COLO668 (cell line): ENCODE data around the gene ZCCHC14.
A peak's percentile ranks its signal among the peaks of the same experiment; 100 is the strongest.
"Not testable (repeated sequence)": the region's sequence is repeated elsewhere in the genome, so short reads cannot be mapped to it uniquely, and the experiment has no call there.

ENCODE experiments used
- DNase-seq: peaks from one replicate; lab custom pipeline; 2025; ENCODE audit not compliant: unreplicated experiment; lab: John Stamatoyannopoulos, UW

Gene ZCCHC14

DNA sequence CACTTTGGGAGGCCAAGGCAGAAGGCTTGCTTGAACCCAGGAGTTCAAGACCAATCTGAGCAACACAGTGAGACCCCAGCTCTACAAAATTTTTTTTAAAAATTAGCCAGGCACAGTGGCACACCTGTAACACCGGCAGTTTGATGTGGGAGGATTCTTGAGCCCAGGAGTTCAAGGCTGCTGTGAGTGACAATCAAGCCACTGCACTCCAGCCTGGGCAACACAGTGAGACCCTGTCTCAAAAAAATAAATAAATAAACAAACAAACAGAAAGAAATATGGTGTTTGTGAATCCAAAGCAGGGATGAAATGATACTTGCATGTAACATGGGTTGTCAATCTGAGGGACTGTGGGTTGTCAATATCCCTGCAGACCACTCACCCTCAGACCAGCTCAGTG, 125.9 kb downstream of the ZCCHC14 start:
- no peak for DNase-seq

DNA sequence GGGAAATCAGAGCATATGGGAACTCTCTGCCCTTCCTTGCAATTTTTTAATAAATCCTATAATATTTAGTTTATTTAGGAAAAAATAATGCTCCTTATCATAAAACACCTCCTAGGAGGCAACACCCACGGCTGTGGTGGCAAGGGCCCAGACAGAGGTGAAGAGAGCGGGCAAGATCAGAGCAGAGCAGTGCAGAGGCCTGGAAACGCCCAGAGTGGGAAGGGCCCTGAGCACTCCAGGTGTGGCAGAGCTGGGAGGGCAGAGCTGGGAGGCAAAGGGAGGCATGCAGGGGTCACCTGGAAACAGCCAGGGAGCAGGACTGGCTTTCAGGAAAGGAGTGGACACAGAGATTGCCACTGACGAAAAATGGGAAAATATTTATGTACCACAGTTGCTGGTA, 126.5 kb downstream of the ZCCHC14 start:
- no peak for DNase-seq

DNA sequence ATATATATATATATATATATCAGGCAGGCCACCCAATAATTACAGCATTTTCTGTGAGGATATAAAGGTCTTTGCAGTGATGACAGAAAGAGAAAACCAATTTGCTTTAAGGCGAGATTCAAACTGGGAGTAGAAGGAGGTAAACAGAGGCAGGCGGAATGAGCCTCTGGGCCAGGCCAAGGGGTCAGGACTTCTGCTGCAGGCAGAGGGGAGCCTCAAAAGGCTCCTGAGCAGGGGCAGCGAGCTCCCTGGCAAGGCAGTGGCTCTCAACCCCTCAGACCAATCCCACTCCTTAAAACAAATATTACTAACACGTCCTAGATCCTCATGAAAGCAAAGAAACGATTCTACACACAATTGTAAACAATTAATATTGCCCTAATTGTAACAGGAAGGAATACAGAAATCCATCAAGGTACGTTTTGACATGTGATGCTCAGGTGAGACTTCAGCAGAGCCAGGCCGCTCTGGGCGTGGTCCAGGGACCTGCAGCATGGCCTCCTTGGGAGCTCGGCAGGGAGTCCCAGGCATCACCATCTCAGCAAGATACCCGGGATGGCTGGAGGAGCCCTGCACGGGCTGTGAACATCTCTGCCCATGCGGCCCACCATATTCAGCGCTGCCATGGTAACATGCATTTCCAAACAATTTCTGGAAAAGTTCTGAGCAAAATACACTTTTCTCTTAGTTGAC, 127.7 kb downstream of the ZCCHC14 start:
- DNase-seq, result no peak

DNA sequence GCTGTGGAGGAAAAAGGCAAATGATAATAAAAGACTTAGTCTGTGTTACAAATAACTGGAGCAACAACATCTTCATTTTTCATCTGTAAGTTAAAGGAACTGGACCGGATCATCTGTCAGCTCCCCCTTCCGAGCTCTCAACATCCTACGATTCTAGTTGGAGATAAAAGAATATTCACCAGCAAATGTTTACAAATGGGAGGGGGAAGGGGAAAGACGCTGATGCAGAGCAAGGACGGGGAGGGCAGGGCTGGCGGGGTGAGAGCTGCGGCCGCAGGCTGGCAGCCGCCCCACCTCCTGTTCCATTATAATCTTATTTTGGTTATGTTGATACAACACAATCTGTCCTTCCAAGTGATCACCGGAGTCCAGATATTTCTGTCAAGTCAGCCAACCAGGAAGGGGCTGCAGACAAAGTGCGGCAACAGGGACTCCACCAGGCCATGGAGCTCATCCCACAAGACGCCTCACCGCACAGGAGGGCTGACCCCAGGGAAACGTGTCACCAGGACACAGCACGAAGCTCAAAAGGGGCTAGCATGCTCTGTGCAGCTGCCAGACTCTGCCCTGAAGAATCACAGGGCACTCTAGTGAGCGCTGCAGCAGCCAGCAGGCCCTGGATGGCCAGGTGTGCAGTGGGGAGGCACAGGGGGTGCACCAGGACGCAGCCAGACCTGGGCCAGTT, 128.9 kb downstream of the ZCCHC14 start:
- peak; percentile 34 for DNase-seq

DNA sequence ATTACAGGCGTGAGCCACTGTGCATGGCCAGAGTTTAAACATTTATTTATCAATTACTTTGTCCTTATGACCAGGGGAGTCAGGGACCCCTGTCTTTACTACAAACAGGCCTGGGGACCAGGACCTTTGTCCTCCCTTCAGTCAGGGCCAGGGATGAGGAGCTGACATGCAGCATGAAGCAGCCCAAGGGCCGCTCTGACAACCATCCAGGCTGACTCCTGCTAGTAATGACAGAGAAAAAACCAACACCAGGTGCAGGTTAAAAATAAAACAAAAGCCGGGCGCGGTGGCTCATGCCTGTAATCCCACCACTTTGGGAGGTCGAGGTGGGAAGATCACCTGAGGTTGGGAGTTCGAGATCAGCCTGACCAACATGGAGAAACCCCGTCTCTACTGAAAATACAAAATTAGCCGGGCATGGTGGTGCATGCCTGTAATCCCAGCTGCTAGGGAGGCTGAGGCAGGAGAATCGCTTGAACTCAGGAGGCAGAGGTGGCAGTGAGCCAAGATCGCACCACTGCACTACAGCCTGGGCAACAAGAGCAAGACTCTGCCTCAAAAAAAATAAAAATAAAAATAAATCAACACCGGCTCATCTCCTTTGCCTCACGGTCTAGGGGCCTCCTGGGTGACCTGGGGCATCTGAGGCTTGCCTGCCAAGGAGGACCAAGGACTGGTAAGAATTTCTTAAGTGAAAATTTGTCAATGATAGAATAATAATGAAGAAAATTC, 129.8 kb downstream of the ZCCHC14 start:
- not testable (repeated sequence) for DNase-seq

DNA sequence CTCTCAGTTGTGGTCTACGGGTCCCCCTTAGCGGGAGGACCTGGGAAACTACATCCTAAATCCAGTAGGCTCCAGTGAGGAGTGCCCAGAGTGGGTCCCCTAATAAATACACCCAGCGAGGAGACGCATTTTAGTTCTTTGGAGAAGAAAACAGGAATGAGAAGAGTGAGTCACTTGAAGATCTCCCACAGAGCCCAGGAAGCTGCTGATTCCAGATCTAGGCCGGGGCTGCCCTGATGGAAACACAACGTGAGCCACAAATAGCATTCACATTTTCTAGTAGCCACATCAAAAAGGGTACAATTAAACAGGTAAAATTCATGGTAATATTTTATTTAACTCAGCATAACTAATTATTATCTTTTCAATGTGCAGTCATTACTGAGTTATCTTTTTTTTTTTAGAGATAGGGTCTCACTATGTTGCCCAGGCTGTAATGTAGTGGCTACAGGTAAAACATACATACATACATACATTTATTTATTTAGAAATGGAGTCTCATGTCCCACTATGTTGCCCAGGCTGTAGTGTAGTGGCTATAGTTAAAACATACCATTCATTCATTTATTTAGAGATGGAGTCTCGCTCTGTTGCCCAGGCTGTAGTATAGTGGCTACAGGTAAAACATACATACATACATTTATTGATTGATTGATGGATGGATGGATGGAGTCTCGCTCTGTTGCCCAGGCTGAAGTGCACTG, 130.8 kb downstream of the ZCCHC14 start:
- DNase-seq, result no peak

DNA sequence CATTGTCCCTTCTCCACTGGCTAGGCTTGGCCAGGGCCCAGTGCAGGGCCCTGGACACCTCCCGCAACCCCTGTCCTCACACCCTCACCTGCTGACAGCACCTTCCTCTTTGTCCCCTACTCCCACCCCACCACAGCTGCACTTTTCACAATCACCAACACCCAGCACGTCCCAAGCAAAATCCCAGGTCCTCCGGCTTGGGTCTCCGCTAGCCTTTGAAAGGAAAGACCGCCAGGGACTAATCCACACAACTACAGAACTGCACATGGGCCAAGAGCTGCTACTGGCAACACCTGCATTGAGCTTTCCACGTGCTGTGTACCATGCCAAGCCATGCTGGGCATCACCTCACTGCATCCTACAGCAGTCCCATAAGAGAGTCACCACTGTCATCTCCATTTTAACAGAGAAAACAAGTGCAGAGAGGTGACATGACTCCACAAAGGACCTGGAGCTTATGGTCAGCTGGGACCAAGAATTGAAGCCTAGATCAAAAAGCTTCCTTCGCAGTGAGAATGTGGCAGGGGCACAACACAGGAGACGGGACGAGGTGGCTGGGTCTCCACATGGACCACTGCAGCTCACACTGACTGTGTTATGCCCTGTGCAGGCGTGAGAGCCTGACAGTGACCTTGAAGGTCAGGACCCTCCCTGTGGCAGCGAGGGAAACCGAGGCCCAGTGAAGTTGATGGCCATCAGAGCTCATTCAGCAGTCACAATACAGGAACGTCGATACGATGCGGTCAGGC, 131.8 kb downstream of the ZCCHC14 start:
- DNase-seq, result no peak

DNA sequence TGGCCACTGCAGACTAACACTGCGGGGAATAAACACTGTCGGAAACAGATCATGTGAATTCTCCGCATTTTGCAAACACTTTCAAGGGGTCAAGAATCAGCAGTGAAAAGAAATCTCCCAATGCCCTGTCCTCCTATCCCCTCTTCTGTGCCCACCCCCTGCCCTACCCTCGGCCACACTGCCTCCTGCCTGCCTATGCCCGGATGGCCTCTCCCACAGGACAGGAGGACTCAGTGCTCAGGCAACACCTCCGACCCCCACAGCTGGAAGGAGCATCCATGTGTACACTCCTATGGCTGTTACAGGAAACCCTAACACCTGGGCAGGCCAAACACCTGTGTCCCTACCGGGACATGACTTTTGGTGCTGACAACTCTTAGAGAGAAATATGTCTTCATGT, 133.7 kb downstream of the ZCCHC14 start:
- DNase-seq, result no peak

DNA sequence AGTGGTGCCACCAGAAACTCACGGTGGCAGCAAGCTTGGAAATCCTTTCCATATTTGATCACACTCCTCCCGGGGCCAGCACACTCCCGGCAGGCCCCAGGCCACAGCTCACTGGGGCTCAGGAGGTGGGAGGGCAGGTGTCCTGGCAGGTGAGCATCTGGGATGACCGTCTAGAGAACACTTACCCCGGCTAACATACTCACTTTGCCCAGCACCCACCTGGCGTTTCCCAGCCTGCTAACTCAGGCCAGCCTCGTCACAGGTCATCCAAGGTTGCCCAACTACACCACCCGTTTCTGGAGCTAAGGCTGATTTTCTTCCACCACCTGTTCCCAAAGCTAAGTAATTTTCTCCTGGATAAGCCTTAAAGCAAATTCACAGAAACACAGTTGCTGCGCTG, 134.1 kb downstream of the ZCCHC14 start:
- no peak for DNase-seq

DNA sequence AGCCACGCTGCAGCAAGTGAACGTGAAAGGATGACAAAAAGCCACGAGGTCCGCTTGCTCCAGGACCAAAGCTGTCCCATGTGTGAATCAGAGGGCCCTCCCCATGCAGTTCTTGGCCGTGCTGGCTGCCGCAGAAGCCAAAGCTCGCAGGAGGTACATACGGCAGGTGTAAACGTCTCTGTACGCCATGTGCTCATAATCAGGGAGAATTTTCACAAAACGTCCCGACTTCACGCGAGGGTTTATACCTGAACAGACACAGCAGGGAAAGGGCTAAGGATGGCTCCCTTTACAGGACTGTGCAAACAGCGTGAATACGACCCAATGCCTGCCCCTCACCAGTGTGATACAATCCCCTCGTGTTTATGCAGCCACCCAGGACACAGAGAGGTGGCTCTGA, 134.6 kb downstream of the ZCCHC14 start:
- DNase-seq, result no peak

DNA sequence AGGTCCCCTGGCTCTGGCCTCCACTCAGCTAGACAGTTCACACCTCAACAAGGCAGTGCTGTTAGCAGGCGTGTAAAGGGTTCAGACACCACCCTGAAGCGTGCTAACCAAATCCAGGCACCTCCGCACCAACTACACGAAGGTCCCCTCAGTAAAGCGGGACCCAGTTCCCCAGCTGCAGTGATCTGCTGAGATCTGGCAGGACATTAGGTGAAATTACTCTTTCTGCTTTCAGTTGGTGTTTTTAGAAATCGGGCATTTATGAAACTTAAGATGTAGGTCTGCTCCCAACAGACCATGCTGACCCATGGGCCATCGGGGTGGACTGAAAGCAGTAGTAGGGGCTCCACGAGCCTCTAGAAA, 136.4 kb downstream of the ZCCHC14 start:
- no peak for DNase-seq
